ENCODE results near the gene FOXO3. TPM values are rescaled to one million over a fixed set of nuclear protein-coding genes. Genes with fewer than 3 reads are reported as not detected.

The FOXO3 gene
- total and polyA plus RNA-seq, 2 of the 13 experiments (the other 11 are each of a cell fraction or from before 2014, with no cell fraction given) = 16.0 to 22.5 TPM

DNA sequence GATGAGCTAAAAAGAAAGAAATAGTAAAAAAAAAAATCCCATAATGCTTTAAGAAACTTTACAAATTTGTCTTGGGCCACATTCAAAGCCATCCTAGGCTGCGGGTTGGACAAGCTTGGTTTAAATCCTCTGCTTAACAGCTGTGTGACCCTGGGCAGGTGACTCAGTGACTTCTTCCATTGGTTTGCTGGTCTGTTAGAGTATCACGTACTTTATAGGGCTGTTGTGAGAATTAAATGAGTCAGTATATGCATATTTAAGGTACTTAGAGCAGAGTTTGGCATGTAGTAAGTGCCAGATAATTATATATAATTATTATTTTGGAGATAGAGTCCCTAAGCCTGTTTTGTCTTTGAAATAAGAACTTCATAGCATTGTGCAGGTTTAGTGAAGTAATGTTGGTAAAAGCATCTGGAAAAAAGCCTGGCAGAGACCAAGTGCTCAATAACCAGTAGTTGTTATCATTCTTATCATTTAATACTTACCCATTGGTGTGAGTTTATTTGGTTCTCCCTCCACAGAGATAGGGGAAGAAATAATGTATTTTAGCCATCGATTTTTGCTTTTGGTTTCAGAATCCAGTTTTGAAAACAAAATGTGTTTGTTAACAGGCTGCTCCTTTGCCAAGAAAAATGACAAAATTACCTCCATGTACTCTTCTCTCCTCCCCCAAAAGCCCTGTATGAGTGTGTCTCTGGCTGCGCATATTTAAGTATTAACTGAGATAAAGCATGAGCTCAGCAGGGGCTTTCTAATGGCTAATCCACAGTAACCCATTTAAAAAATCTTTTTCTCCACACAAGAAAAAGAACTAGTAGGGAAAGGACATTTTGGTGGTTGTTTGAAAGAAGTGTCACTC lies 67.2 kb downstream of the FOXO3 start:
- ChIA-PET CTCF (ENCODE audit: low intra/inter-chr PET ratio, low total read pairs) (no interaction called here), POLR2A (no interaction called here)
- Histone ChIP-seq H3K4me3 (replicated peaks in 1 of 3; ENCODE audit: insufficient read depth in 1 of 3, low read depth in 2 of 3, low read length in 3 of 3) (no peak overlapping the region), H3K27ac (ENCODE audit: extremely low read length, insufficient read depth, low read length) (no peak overlapping the region), H3K4me1 (ENCODE audit: insufficient read depth, low read length) (peaks cover 21% of the 10 kb centered on the region), H3K27me3 (ENCODE audit: control insufficient read depth in 1 of 2, insufficient read depth in 2 of 2, low read length in 2 of 2) (no peaks in the 10 kb centered on the region), H3K79me2 (ENCODE audit: insufficient read depth, low read length) (peaks cover 89% of the 10 kb centered on the region), H3K36me3 (replicated peaks in 1 of 2; ENCODE audit: control insufficient read depth in 1 of 2, insufficient read depth in 2 of 2, low read length in 2 of 2) (0 out of 5 replicates have a peak, but pooled peaks cover 0 to 5% of the 10 kb centered on the region in 2 experiments), H4K20me1 (ENCODE audit: insufficient read depth, low read length) (peaks cover 54% of the 10 kb centered on the region), H2AFZ (ENCODE audit: low read length) (no peak overlapping the region), H3K9me3 (ENCODE audit: low read length) (no peaks in the 10 kb centered on the region), H3K9ac (ENCODE audit: insufficient read depth, low read depth, low read length) (no peak overlapping the region), H3K4me2 (ENCODE audit: low read depth, low read length) (no peak overlapping the region)
- in situ Hi-C loops (cut with HindIII; ENCODE audit: extremely low pct_ligation_motif_present, low pct_unique_long_range_greater_than_20kb) (no loop called here), intact Hi-C loops (cut with micrococcal nuclease; ENCODE audit: unreplicated experiment) (no loop called here)
- DNase-seq (ENCODE audit: low spot score) (no peak), ATAC-seq (no peak), FAIRE-seq (no peak)
- 73% methylated on average over 4 of the region's 4 CpGs for WGBS (ENCODE audit: low lambda C conversion rate)
- BruUV-seq (replicated peaks) = no TSS peak
- no peak for TF ChIP-seq FOXA1 (IDR thresholded peaks at IDR 0.05)
- no peak for TF ChIP-seq FOXA1 (CRISPR knock-in tag; IDR thresholded peaks at IDR 0.05)
- TF ChIP-seq SALL2 (CRISPR knock-in tag; IDR thresholded peaks at IDR 0.05) = no peak
- TF ChIP-seq ZNF557 (CRISPR knock-in tag; IDR thresholded peaks at IDR 0.05) = no peak
- TF ChIP-seq MTA1 (CRISPR knock-in tag; IDR thresholded peaks at IDR 0.05; ENCODE audit: borderline replicate concordance) = no peak
- TF ChIP-seq, protein P1, sequence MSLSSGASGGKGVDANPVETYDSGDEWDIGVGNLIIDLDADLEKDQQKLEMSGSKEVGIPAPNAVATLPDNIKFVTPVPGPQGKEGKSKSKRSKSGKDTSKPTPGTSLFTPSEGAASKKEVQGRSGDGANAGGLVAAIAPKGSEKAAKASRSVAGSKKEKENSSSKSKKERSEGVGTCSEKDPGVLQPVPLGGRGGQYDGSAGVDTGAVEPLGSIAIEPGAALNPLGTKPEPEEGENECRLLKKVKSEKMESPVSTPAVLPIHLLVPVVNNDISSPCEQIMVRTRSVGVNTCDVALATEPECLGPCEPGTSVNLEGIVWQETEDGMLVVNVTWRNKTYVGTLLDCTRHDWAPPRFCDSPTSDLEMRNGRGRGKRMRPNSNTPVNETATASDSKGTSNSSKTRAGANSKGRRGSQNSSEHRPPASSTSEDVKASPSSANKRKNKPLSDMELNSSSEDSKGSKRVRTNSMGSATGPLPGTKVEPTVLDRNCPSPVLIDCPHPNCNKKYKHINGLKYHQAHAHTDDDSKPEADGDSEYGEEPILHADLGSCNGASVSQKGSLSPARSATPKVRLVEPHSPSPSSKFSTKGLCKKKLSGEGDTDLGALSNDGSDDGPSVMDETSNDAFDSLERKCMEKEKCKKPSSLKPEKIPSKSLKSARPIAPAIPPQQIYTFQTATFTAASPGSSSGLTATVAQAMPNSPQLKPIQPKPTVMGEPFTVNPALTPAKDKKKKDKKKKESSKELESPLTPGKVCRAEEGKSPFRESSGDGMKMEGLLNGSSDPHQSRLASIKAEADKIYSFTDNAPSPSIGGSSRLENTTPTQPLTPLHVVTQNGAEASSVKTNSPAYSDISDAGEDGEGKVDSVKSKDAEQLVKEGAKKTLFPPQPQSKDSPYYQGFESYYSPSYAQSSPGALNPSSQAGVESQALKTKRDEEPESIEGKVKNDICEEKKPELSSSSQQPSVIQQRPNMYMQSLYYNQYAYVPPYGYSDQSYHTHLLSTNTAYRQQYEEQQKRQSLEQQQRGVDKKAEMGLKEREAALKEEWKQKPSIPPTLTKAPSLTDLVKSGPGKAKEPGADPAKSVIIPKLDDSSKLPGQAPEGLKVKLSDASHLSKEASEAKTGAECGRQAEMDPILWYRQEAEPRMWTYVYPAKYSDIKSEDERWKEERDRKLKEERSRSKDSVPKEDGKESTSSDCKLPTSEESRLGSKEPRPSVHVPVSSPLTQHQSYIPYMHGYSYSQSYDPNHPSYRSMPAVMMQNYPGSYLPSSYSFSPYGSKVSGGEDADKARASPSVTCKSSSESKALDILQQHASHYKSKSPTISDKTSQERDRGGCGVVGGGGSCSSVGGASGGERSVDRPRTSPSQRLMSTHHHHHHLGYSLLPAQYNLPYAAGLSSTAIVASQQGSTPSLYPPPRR (CRISPR knock-in tag; IDR thresholded peaks at IDR 0.05; ENCODE audit: borderline replicate concordance) = no peak
- no peak for TF ChIP-seq ZKSCAN5 (CRISPR knock-in tag; IDR thresholded peaks at IDR 0.05)
- TF ChIP-seq ZNF891 (CRISPR knock-in tag; IDR thresholded peaks at IDR 0.05) = no peak
- TF ChIP-seq, protein P2, sequence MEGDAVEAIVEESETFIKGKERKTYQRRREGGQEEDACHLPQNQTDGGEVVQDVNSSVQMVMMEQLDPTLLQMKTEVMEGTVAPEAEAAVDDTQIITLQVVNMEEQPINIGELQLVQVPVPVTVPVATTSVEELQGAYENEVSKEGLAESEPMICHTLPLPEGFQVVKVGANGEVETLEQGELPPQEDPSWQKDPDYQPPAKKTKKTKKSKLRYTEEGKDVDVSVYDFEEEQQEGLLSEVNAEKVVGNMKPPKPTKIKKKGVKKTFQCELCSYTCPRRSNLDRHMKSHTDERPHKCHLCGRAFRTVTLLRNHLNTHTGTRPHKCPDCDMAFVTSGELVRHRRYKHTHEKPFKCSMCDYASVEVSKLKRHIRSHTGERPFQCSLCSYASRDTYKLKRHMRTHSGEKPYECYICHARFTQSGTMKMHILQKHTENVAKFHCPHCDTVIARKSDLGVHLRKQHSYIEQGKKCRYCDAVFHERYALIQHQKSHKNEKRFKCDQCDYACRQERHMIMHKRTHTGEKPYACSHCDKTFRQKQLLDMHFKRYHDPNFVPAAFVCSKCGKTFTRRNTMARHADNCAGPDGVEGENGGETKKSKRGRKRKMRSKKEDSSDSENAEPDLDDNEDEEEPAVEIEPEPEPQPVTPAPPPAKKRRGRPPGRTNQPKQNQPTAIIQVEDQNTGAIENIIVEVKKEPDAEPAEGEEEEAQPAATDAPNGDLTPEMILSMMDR (CRISPR knock-in tag; IDR thresholded peaks at IDR 0.05) = no peak
- no peak for TF ChIP-seq YEATS4 (CRISPR knock-in tag; IDR thresholded peaks at IDR 0.05; ENCODE audit: borderline replicate concordance)
- no peak for TF ChIP-seq CREM (IDR thresholded peaks at IDR 0.05)
- TF ChIP-seq CREM (CRISPR knock-in tag; IDR thresholded peaks at IDR 0.05) = no peak
- TF ChIP-seq ERF (CRISPR knock-in tag; IDR thresholded peaks at IDR 0.05) = no peak
- TF ChIP-seq, protein P3, sequence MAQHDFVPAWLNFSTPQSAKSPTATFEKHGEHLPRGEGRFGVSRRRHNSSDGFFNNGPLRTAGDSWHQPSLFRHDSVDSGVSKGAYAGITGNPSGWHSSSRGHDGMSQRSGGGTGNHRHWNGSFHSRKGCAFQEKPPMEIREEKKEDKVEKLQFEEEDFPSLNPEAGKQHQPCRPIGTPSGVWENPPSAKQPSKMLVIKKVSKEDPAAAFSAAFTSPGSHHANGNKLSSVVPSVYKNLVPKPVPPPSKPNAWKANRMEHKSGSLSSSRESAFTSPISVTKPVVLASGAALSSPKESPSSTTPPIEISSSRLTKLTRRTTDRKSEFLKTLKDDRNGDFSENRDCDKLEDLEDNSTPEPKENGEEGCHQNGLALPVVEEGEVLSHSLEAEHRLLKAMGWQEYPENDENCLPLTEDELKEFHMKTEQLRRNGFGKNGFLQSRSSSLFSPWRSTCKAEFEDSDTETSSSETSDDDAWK (CRISPR knock-in tag; IDR thresholded peaks at IDR 0.05) = no peak
- no peak for TF ChIP-seq NCOA2 (CRISPR knock-in tag; IDR thresholded peaks at IDR 0.05)
- TF ChIP-seq ZMYM4 (CRISPR knock-in tag; IDR thresholded peaks at IDR 0.05) = no peak
- no peak for TF ChIP-seq ZNF292 (CRISPR knock-in tag; IDR thresholded peaks at IDR 0.05; ENCODE audit: borderline replicate concordance, low read depth)
